ENCODE data around the gene HDAC11. TPM values are rescaled to one million over a fixed set of nuclear protein-coding genes. Genes with fewer than 3 reads are reported as not detected.
A peak's percentile ranks its signal among the peaks of the same experiment; 100 is the strongest.

The HDAC11 gene
- total and polyA plus RNA-seq, 2 of the 13 experiments (the other 11 are each of a cell fraction or from before 2014, with no cell fraction given): 13.7 to 33.1 TPM

DNA sequence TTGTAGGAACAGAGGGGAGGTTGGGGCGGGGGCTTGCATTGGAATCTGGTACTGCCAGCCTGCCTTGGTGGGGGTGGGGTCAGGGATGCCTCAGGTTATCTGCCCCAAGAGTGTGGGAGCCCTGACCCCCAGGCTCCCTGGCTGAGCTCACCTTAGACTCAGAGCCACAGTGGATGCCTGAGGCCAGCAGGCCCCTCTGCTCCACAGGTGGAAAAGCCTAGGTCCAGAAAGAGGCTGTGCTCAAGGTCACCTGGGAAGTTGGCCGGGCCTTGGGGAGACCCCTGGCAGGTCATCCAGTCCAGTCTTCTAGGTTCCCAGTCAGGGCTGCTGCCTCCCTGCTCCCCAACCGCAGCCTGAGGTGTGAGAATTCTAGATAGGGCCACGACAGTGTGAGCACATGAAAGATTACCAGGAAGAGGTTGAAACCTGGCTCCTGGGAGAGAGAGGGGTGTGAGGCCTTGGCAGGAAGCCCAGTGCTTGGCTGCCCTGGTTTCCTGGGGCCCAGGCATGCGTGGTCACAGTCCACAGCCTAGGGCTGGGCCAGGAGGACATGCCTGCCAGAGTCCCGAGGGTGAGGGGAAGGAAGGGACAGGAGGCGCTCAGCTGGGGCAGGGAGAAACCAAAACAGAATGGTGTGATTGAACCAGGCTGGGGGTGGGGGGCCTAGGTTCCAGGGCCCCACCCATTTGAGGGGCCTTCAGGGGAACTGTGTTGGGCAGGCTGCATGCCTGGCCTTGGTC lies 4.9 kb downstream of the HDAC11 start (continued):
- TF ChIP-seq, protein P1, sequence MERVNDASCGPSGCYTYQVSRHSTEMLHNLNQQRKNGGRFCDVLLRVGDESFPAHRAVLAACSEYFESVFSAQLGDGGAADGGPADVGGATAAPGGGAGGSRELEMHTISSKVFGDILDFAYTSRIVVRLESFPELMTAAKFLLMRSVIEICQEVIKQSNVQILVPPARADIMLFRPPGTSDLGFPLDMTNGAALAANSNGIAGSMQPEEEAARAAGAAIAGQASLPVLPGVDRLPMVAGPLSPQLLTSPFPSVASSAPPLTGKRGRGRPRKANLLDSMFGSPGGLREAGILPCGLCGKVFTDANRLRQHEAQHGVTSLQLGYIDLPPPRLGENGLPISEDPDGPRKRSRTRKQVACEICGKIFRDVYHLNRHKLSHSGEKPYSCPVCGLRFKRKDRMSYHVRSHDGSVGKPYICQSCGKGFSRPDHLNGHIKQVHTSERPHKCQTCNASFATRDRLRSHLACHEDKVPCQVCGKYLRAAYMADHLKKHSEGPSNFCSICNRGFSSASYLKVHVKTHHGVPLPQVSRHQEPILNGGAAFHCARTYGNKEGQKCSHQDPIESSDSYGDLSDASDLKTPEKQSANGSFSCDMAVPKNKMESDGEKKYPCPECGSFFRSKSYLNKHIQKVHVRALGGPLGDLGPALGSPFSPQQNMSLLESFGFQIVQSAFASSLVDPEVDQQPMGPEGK (CRISPR knock-in tag; IDR thresholded peaks at IDR 0.05): peak; percentile 63
- TF ChIP-seq MXD4 (CRISPR knock-in tag; IDR thresholded peaks at IDR 0.05) (peak; percentile 55; the same call in 1 of the 2 replicates), ZFAT (CRISPR knock-in tag; conservative IDR thresholded peaks at IDR 0.05) (no peak), SNAPC2 (CRISPR knock-in tag; IDR thresholded peaks at IDR 0.05) (peak; percentile 62; the same call in 1 of the 2 replicates), ZFP41 (CRISPR knock-in tag; IDR thresholded peaks at IDR 0.05; ENCODE audit: borderline replicate concordance) (peak; percentile 88; the same call in 1 of the 2 replicates), HOXD1 (CRISPR knock-in tag; IDR thresholded peaks at IDR 0.05) (no peak), RARG (CRISPR knock-in tag; IDR thresholded peaks at IDR 0.05; ENCODE audit: low read depth) (no peak), XBP1 (CRISPR knock-in tag; IDR thresholded peaks at IDR 0.05) (no peak), ZNF569 (CRISPR knock-in tag; IDR thresholded peaks at IDR 0.05; ENCODE audit: borderline replicate concordance) (no peak), ZNF326 (CRISPR knock-in tag; IDR thresholded peaks at IDR 0.05; ENCODE audit: borderline replicate concordance) (no peak), ISL2 (CRISPR knock-in tag; IDR thresholded peaks at IDR 0.05) (no peak; the same call in 1 of the 2 replicates), ZFP1 (CRISPR knock-in tag; IDR thresholded peaks at IDR 0.05) (0 out of 2 replicates have a peak, but pooled peaks have one; percentile 58)
- TF ChIP-seq, protein P2, sequence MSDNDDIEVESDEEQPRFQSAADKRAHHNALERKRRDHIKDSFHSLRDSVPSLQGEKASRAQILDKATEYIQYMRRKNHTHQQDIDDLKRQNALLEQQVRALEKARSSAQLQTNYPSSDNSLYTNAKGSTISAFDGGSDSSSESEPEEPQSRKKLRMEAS (IDR thresholded peaks at IDR 0.05): peak; percentile 96
- TF ChIP-seq, protein P3, sequence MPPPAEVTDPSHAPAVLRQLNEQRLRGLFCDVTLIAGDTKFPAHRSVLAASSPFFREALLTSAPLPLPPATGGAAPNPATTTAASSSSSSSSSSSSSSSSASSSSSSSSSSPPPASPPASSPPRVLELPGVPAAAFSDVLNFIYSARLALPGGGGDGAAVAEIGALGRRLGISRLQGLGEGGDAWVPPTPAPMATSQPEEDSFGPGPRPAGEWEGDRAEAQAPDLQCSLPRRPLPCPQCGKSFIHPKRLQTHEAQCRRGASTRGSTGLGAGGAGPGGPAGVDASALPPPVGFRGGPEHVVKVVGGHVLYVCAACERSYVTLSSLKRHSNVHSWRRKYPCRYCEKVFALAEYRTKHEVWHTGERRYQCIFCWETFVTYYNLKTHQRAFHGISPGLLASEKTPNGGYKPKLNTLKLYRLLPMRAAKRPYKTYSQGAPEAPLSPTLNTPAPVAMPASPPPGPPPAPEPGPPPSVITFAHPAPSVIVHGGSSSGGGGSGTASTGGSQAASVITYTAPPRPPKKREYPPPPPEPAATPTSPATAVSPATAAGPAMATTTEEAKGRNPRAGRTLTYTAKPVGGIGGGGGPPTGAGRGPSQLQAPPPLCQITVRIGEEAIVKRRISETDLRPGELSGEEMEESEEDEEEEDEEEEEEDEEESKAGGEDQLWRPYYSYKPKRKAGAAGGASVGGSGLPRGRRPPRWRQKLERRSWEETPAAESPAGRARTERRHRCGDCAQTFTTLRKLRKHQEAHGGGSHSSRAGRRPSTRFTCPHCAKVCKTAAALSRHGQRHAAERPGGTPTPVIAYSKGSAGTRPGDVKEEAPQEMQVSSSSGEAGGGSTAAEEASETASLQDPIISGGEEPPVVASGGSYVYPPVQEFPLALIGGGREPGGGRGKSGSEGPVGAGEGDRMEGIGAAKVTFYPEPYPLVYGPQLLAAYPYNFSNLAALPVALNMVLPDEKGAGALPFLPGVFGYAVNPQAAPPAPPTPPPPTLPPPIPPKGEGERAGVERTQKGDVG (CRISPR knock-in tag; IDR thresholded peaks at IDR 0.05; ENCODE audit: borderline replicate concordance): peak; percentile 58; the same call in 1 of the 2 replicates
- TF ChIP-seq, protein P4, sequence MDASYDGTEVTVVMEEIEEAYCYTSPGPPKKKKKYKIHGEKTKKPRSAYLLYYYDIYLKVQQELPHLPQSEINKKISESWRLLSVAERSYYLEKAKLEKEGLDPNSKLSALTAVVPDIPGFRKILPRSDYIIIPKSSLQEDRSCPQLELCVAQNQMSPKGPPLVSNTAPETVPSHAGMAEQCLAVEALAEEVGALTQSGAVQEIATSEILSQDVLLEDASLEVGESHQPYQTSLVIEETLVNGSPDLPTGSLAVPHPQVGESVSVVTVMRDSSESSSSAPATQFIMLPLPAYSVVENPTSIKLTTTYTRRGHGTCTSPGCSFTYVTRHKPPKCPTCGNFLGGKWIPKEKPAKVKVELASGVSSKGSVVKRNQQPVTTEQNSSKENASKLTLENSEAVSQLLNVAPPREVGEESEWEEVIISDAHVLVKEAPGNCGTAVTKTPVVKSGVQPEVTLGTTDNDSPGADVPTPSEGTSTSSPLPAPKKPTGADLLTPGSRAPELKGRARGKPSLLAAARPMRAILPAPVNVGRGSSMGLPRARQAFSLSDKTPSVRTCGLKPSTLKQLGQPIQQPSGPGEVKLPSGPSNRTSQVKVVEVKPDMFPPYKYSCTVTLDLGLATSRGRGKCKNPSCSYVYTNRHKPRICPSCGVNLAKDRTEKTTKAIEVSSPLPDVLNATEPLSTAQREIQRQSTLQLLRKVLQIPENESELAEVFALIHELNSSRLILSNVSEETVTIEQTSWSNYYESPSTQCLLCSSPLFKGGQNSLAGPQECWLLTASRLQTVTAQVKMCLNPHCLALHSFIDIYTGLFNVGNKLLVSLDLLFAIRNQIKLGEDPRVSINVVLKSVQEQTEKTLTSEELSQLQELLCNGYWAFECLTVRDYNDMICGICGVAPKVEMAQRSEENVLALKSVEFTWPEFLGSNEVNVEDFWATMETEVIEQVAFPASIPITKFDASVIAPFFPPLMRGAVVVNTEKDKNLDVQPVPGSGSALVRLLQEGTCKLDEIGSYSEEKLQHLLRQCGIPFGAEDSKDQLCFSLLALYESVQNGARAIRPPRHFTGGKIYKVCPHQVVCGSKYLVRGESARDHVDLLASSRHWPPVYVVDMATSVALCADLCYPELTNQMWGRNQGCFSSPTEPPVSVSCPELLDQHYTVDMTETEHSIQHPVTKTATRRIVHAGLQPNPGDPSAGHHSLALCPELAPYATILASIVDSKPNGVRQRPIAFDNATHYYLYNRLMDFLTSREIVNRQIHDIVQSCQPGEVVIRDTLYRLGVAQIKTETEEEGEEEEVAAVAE (CRISPR knock-in tag; IDR thresholded peaks at IDR 0.05; ENCODE audit: borderline replicate concordance): peak; percentile 81; the same call in 1 of the 2 replicates
- TF ChIP-seq, protein P5, sequence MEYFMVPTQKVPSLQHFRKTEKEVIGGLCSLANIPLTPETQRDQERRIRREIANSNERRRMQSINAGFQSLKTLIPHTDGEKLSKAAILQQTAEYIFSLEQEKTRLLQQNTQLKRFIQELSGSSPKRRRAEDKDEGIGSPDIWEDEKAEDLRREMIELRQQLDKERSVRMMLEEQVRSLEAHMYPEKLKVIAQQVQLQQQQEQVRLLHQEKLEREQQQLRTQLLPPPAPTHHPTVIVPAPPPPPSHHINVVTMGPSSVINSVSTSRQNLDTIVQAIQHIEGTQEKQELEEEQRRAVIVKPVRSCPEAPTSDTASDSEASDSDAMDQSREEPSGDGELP (IDR thresholded peaks at IDR 0.05; ENCODE audit: borderline replicate concordance, low read depth): no peak; the same call in 1 of the 2 replicates
- TF ChIP-seq, protein P6, sequence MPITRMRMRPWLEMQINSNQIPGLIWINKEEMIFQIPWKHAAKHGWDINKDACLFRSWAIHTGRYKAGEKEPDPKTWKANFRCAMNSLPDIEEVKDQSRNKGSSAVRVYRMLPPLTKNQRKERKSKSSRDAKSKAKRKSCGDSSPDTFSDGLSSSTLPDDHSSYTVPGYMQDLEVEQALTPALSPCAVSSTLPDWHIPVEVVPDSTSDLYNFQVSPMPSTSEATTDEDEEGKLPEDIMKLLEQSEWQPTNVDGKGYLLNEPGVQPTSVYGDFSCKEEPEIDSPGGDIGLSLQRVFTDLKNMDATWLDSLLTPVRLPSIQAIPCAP (CRISPR knock-in tag; IDR thresholded peaks at IDR 0.05; ENCODE audit: low read depth): no peak

All from HepG2 (cell line).